ACHN (cell line): ENCODE measurements around the gene CNIH2.
"Not testable (repeated sequence)": the region's sequence is repeated elsewhere in the genome, so short reads cannot be mapped to it uniquely, and the experiment has no call there.

Experiments used
- DNase-seq: peaks from one replicate; pipeline ENCODE4 v3.0.0-alpha.2; 2015
- in situ Hi-C: cut with HindIII; loops from 2 replicates; pipeline ENCODE4 v1.10.0; 2017; ENCODE audit warnings: low sequenced_read_pairs, low pct_ligation_motif_present, low pct_unique_long_range_greater_than_20kb

Gene CNIH2

DNA sequence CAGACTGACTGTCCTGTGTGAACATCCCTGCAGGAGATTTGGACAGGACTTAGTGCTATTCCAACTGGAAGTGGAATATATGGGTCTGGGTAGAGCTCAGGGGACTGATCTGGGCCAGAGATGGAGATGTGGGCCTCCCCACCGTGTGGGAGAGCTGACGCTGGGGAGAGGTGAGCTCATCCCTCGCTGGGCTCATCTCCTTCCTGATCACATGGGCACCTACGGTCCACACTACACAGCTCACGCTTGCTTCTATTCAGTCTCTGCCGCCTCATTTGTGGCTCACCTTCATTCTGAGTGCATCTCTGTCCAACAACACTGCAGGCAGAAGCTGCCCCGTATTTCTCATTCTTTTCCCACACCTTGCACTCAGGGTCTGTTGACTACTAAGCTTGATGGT, 26.2 kb upstream of the CNIH2 start:
- in situ Hi-C loops: no loop called here
- no peak for DNase-seq

DNA sequence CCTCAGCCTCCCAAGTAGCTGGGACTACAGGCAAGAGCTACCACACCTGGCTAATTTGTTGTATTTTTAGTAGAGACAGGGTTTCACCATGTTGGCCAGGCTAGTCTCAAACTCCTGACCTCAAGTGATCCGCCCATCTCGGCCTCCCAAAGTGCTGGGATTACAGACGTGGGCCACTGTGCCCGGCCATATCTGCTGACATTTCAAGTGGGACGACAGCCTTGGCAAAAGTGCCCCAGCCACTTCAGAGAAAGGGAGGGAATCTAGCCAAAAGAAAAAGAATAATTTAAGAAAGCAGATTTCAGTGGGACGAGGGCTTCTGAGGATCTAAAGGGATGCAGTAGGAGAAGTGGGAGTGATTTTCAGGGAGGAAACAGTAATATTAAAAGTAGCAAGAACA, 24.9 kb upstream of the CNIH2 start:
- in situ Hi-C loops, DNase-seq: not testable (repeated sequence)

DNA sequence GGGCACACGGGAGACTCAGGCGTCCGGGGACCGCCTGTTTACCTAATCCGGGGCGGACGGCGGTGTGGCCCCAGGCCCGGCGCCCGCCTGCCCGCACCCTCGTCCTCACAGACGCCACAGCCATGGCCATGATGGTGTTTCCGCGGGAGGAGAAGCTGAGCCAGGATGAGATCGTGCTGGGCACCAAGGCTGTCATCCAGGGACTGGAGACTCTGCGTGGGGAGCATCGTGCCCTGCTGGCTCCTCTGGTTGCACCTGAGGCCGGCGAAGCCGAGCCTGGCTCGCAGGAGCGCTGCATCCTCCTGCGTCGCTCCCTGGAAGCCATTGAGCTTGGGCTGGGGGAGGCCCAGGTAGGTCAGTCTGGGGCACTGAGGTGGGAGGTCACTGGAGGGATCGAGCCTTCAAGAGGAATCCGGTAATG, 19.5 kb upstream of the CNIH2 start:
- no peak for DNase-seq
- in situ Hi-C loops: no loop called here

DNA sequence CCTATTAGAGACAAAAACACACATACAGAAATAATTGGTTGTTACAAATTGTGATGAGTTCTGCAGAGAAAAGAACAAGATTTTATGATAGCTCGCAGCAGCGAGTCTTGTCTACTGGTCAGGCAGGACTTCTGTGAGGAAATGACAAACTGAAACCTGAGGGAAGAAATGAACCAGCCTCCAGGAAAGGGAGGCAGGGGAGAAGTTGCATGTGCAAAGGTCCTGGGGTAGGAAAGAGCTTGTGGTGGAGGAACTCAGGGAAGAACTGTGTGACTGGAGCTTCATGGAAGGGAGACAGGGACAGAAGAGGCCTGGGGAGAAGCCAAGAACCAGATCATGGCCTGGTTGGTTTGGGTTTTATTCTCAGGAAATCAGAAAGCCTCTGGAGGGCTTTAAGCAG, 18.8 kb upstream of the CNIH2 start:
- in situ Hi-C loops: no loop called here
- no peak for DNase-seq

DNA sequence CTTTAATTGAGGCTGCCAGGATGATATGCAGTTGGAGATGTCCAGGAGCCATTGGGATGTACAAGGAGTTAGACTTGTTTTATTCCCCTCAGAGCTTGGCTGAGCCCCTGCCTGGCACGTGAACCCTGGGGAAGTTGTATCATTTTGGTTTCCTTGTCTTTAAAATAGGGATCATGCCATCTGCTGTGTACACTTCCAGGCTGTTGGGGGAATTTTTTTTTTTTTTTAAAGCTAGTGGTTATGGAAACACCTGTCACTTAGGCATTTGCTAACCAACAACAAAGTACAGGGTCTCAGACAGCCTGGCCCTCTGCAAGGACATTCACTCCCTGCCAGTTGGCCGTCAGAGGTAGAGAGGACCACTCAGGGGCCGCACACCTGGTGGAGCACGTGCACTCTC, 18.0 kb upstream of the CNIH2 start:
- in situ Hi-C loops: no loop called here
- DNase-seq: no peak

GRCh38 chr11:66261578-66261977, 16.4 kb upstream of the CNIH2 start:
- in situ Hi-C loops: no loop called here
- DNase-seq: no peak

DNA sequence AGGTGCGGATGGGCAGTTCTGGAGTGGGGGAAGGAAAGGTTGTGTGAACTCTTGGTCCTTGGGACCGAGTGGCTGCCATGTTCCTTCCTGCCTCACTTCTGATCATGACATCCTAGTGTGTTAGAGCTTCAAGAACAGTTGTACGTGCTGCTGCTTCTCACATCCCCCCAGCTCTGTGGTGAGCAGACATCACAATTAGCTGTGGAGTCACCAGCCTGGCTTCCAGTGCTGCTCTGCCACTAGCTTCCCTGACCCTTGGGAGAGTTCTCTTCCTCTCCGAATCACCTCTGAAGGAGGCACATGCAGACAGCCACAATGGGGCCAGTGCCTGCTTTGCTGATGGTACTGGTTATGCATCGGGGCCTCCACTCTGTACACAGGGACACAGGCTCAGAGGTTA, 15.8 kb upstream of the CNIH2 start:
- in situ Hi-C loops: no loop called here
- DNase-seq: no peak

DNA sequence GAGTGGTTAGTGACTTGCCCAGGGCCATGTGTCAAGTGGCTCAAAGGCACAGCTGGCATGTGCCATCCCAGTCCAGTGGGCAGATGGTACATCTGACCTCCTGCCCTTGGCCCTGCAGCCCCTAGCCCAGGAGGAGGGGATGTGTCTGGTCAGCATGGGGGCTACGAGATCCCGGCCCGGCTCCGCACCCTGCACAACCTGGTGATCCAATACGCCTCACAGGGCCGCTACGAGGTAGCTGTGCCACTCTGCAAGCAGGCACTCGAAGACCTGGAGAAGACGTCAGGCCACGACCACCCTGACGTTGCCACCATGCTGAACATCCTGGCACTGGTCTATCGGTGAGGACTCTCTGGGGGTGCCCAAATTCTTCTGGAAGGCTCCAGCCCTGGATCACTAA, 15.3 kb upstream of the CNIH2 start:
- no peak for DNase-seq
- in situ Hi-C loops: no loop called here

GRCh38 chr11:66263231-66263630, 14.7 kb upstream of the CNIH2 start:
- in situ Hi-C loops: no loop called here
- DNase-seq: no peak

DNA sequence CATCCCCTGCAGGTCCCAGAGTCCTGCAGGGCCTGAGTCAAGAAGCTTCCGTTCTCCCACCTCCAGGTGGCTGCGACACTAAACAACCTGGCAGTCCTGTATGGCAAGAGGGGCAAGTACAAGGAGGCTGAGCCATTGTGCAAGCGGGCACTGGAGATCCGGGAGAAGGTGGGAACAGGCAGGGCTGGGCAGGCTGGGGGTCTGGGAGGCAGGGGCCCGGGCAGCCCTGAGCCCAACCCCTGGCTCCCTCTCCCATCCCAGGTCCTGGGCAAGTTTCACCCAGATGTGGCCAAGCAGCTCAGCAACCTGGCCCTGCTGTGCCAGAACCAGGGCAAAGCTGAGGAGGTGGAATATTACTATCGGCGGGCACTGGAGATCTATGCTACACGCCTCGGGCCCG, 14.2 kb upstream of the CNIH2 start:
- in situ Hi-C loops: no loop called here
- DNase-seq: no peak

DNA sequence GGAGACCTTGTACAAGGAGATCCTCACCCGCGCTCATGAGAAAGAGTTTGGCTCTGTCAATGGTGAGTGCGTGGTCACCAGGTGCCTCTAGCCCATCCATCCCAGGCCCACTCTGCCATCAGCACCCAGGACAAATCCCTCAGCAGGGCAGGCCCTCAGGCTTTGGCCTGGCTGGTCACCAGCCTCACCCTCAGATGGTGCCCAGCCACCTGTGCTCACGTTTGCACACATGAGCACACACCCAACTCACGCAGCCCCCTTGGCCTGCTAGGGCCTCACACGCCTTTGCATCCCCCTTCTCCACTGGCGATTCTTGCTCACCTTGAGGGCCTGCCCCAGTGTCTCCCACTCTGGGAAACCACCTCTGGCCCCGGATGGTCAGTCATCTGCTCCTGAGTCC, 13.6 kb upstream of the CNIH2 start:
- in situ Hi-C loops: no loop called here
- DNase-seq: no peak

GRCh38 chr11:66264914-66265313, 13.1 kb upstream of the CNIH2 start:
- DNase-seq: no peak
- in situ Hi-C loops: no loop called here

GRCh38 chr11:66265531-66266377, 12.2 kb upstream of the CNIH2 start:
- in situ Hi-C loops: no loop called here
- DNase-seq: no peak

- no peak for DNase-seq
- in situ Hi-C loops: no loop called here
Observed at GRCh38 chr11:66266378-66267038, 11.5 kb upstream of the CNIH2 start.

GRCh38 chr11:66267039-66267378, 11.0 kb upstream of the CNIH2 start:
- DNase-seq: no peak
- in situ Hi-C loops: no loop called here

GRCh38 chr11:66267379-66268243, 10.4 kb upstream of the CNIH2 start:
- peak; percentile 77 for DNase-seq
- in situ Hi-C loops: no loop called here

DNA sequence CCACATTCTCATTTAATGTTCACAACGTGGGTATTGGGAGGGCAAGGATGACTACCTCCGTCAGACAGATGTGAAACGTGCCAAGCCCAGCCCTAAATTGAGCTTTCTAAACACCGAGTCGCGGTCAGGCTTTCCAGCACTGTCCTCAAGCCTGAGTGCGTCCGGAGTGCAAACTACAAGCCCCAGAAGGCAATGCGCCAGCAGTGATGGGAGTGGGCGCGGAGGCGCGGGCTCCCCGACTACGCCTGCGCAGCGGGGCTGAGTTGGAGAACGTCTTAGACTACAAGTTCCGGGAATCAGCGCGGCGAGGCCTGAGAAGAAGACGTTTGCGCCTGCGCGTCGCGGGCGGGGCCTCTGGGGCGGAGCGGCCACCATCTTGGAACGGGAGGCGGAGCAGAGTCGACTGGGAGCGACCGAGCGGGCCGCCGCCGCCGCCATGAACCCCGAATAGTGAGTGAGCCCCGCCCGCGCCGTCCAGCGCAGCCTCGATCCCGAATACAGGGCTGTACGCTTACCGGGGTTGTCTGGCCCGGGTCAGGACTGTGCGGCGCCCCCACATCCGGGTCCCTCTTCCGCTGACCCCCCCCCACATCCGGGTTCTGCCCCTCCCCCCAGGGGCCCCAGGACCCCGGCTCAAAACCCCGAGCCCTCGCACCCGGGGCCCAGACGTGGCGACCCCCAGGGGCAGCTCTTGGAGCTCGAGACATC, 9.6 kb upstream of the CNIH2 start, which contains the start of gene RAB1B:
Gene RAB1B (plus strand): TSS at position 396 of the 708 bp plus-strand sequence. CDS start 41 bp downstream, at position 437.
- DNase-seq: peak; percentile 98
- in situ Hi-C loops: no loop called here

- peak; percentile 45 for DNase-seq
- in situ Hi-C loops: no loop called here
Observed at GRCh38 chr11:66268952-66269905, 8.7 kb upstream of the CNIH2 start.
